SIG-M5 treated with dmso at 0.1 percent for 504 hours (cell line): ENCODE measurements around the gene ADIPOR2.

Experiments used
- DNase-seq: peaks from one replicate; lab custom pipeline; 2025; ENCODE audit not compliant: unreplicated experiment; lab: John Stamatoyannopoulos, UW

The ADIPOR2 gene

DNA sequence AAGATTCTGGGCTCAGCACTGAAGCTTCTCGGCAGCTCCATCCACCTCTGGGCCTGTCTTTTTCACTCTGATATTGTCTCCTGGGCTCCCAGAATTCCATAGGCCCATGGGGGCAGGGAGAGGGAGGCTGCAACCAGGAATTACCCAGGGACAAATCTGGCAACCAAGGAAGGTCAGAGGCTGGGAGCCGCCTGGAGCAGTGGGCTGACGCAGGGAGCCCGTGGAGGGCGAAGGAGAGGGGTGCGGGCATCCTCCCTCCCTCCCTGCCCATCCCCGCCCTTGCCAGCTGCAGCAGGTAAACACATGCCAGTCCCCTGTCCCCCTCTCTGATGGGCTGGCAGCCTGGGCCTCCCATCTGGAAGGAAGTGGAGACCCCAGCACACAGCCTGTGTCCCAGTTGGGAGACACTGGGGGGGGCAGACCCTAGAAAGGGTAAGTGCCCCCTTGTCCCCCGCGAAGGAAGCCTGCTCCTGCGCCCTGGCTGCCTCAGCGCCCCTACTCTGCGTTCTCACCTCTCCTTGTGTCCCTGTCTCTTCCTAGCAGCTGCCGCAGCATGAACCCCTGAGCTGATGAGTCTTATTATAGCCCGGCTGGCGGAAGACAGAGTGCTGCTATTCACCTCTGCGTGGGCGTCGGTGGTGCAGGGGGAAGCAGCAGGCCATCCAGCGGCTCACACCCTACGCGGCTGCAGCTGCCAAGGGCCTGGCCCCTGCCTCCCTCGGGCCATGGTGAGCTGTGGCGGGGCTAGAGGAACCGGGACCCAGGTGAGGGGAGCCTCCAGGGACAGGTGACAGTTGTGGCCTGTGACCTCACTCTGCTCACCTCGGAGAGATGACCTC is 136.2 kb downstream of the ADIPOR2 start:
- no peak for DNase-seq

GRCh38 chr12:1827826-1828805 is 137.2 kb downstream of the ADIPOR2 start:
- no peak for DNase-seq

DNA sequence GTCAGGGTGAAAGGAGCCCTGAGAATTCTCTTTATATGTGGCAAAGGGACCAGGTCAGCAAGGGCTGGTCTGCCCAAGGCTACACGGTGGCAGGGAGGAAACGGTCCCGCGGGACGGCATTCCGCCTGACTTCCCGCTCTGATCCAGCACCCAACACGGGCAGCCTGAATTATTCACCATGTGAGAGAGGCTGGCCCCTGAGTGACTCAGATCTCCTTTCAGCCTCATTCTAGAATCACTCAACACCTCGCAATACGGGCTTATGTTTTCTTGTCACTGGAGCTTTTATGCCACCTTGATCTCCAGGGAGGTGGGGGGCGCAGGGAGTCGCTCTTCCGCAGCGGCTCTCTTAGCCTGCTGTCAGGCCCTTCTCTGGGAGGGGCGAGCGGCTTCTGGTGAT is 138.0 kb downstream of the ADIPOR2 start:
- DNase-seq = no peak

DNA sequence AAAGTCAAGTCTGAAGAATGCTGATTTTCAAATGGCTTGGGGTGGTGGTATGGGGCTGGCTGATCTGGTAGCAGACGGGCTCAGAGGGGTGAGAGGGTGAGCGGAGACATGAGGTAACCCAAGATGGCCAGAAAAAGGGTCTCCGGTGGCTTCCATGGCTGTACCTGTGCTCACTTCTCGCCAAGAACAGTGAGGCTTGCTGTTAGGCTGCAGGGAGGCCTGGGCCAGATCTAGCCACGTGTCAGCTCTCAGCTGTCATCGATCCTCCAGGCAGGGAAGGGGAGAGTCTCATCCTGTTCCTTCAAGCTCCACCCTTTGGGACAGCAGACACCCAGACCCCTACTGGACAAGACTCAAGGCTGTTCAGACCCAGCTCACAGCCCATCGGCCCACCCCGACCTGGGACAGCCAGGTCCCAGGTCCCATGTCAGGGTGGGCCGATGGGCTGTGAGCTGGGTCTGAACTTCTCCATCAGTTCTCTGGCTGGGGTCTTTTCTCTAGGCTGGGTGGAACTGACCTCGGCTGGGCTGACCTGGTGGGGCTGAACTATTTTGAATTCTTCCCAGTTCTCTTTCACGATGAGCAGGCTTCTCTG is 138.5 kb downstream of the ADIPOR2 start:
- DNase-seq = no peak

- no peak for DNase-seq
Observed at GRCh38 chr12:1830401-1830845, 139.6 kb downstream of the ADIPOR2 start.

GRCh38 chr12:1830981-1831963 is 140.4 kb downstream of the ADIPOR2 start:
- DNase-seq = peak; percentile 15

- DNase-seq = no peak
Observed at GRCh38 chr12:1832801-1833595, 142.1 kb downstream of the ADIPOR2 start.

DNA sequence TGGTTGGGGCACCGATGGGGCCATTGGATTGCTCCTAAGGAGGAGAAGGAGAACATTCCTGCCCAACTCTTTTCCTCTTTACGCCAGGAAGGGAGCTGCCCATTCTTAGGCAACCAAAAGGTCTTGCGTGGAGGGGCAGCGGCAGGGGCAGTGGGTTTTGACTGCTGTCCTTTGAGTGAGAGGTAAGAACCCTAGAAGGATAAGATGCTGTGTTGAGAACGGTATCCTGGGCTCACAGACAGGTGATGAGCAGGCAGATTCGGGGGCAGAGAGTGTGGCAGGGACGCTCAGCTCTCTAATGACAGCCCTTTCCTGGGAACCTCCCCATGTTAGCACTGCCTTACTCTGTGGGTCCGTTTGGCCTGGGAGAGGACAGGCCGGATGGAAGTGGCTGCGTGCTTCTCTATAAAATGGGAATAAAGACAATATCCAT is 142.7 kb downstream of the ADIPOR2 start:
- no peak for DNase-seq

DNA sequence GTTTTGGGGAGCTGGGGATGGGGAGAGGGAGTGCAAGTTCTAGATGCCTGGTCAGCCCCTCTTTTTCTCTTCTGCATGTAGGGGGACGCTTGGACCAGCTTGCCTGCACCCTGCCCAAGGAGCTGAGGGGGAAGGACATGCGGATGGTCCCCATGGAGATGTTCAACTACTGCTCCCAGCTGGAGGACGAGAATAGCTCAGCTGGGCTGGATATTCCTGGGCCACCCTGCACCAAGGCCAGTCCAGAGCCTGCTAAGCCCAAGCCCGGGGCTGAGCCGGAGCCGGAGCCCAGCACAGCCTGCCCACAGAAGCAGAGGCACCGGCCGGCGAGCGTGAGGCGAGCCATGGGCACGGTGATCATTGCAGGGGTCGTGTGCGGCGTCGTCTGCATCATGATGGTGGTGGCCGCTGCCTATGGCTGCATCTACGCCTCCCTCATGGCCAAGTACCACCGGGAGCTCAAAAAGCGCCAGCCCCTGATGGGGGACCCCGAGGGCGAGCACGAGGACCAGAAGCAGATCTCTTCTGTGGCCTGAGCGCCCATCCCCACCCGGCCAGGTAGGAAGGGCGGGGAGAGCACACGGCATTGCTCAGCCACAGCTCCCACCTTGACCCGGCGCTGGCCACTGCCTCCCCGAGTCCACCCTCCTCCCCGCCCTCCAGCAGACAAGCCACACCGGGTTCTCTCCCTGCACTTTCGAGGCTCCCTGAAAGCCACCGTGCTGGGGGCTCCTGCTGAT is 143.5 kb downstream of the ADIPOR2 start:
- DNase-seq = no peak

DNA sequence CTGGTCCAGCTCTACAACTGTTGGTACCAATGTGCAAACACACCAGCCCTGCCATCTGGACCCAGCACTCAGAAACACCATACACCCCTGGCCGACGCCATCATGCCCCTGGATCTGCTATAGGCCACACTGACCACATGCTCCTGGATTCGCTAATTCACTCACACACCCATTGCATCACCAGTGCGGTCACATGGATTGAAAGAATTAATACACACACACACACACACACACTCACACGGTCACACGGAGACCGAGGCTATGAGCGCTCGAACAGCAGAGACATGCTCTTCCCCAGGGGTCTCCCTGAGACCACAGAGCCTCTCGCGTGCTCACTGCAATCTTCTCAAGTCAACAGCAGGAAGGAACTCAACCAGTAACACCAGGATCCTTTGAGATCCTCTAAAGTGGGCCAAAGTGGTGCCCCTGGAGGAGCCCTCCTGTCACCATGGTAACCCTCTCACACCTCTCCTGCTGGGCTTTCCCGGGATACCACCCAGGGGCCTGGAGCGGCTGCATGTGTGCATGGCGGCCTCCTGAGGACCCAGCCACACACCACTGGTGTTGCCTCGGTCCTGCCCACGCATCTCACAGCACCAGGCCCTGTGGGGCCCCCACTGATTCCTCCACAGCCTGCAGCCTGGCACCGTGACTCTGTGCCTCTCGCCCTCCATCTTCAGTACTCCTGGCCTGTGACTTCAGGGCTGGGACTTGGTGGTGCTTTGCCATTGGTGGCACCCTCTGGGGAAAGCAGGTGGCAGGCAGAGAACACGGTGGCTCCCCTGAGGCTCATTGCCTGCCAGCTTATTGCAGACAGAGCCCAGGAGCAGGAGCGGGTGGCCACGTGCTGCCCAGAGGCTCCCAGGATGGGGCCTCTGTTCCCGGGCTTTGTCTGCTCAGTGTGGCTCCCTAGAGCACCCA is 144.6 kb downstream of the ADIPOR2 start:
- DNase-seq = no peak

DNA sequence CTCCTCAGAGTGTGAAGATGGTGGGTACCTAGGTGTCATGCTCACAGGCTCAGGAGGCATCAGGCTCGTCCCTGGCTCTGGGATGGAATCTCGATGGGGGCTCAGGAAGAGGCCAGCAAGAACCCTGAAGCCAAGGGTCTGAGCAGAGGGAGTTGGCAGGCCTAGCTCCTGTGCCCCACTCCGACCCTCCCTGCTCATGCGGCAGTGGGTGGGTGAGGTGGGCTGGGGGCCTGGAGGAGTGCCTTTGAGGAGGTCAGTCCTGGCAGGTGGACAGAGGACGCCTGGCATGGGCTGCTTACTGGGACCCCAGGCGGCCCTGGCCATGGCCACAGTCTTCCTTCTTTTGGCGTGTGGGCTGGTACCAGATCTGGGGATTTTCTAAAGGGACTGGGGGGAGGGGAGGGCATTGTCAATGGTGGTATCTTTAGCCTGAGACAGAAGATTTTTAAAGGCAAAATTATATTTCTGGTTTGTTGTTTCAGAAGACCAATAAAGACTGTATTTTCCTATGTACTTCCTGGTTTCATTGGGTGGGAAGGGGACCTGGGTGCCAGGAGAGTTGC is 145.5 kb downstream of the ADIPOR2 start:
- no peak for DNase-seq

DNA sequence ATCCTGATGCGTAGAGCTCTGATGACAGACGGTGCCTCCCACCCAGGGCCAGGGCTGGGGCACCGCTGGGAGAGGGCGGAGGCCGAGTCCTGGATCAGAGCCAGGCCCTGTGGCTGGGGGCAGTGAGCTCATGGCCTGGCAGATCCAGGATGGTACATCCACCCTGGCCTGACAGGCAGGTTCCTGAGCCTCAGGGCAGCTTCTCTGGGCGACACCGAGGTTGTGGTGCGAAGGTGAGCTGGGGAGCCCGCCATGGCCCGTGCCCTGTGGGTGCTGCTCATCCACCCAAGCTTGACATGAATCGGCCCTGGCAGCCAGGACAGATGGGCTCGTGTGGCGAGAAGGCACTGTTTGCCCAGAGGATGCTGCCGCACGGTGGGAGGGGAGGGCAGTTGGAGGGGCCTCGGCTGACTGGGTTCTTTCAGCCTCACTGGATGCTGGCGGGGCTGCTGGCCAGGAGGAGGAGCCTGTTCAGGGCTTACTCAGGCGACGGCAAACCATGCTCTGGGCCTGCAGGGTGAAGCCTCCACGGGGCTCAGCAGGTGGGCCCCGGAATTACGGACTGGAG is 146.1 kb downstream of the ADIPOR2 start:
- peak; percentile 20 for DNase-seq

DNA sequence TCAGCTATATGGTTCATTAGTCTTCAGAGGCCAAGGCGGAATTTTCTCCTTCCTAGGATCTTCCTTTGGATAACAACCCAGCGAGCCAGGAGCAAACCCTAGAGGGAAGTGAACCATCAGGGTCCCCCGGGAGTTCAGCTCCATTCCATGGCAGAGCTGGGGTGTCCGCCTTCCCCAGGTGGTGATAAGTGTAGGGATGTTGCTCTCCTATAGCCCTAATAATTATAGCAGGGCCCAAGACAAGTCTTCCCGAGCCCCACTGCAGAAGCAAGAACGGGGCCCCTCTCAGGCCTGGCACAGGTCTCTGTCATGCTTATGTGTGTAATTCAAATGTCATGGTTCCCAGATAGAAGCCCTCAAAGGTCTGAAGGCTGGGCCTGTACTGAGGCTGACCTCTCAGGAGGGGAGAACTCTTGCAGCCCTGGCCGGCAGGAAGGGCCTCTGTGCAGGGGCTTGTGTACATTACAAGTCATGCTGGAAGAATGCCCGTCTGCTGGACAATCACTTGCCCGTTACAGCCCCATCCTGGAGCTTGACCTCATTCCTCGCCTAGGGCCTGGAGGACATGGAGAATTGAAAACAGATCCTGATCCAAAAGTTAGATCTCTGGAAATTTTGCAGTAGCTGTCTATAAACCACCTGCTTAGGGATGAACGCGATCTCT is 146.8 kb downstream of the ADIPOR2 start:
- DNase-seq = no peak
